A549 (cell line): Measurements from ENCODE around the gene STXBP6.

Experiments used
- CTCF ChIP-seq: fragments of >200 bp; sonication (Bioruptor Twin); formaldehyde crosslinking; IDR thresholded peaks from 3 replicates; pipeline ENCODE4 v1.5.1; 2016
- ELK1 ChIP-seq: fragments of 150-350 bp; IDR thresholded peaks from 2 replicates; pipeline ENCODE4 v1.6.1; 2014; ENCODE audit warnings: low read depth, mild to moderate bottlenecking, low read length
- HOXA7 ChIP-seq: fragments of 250-450 bp; sonication (Bioruptor Pico); IDR thresholded peaks from 2 replicates; pipeline ENCODE4 v1.5.0; 2020; ENCODE audit warnings: mild to moderate bottlenecking, moderate library complexity
- KDM1A ChIP-seq: fragments of 200-600 bp; sonication (generic); IDR thresholded peaks from 2 replicates; pipeline ENCODE4 v1.6.1; 2016; ENCODE audit warnings: low read depth, mild to moderate bottlenecking
- RARB ChIP-seq: fragments of 250-450 bp; sonication (Bioruptor Pico); IDR thresholded peaks from 2 replicates; pipeline ENCODE4 v1.8.0; 2021; ENCODE audit warnings: mild to moderate bottlenecking, moderate library complexity
- SMC3 ChIP-seq: fragments of >200 bp; sonication (Bioruptor Twin); formaldehyde crosslinking; IDR thresholded peaks from 3 replicates; pipeline ENCODE4 v1.6.1; 2018; ENCODE audit warnings: inconsistent platforms
- TFCP2L1 ChIP-seq: fragments of 250-450 bp; sonication (Bioruptor Pico); IDR thresholded peaks from 2 replicates; pipeline ENCODE4 v1.5.0; 2021; ENCODE audit warnings: mild to moderate bottlenecking

- TF ChIP-seq TFCP2L1 (CRISPR knock-in tag) (no peak), RARB (CRISPR knock-in tag) (no peak), CTCF (no peak), ELK1 (no peak), KDM1A (no peak), HOXA7 (CRISPR knock-in tag) (no peak), SMC3 (no peak)
These were observed 157.9 kb downstream of the STXBP6 start for GRCh38 chr14:24891987-24892496.
